Stimulated activated CD4-positive, alpha-beta T cell treated with anti-CD3 and anti-CD28 coated beads, Interleukin-12 subunit alpha, Interleukin-12 subunit beta, amount 100 ng/mL, for 24 hours (primary cell): ENCODE data around the gene ALDH7A1.
A peak's percentile ranks its signal among the peaks of the same experiment; 100 is the strongest.
"Not testable (repeated sequence)": the region's sequence is repeated elsewhere in the genome, so short reads cannot be mapped to it uniquely, and the experiment has no call there.

ENCODE experiments used
- DNase-seq, 2 experiments: peaks; one replicate each; pipeline ENCODE4 v3.0.0-alpha.2; 2020; ENCODE audit warnings: low read depth in 2 of 2

ALDH7A1 gene

DNA sequence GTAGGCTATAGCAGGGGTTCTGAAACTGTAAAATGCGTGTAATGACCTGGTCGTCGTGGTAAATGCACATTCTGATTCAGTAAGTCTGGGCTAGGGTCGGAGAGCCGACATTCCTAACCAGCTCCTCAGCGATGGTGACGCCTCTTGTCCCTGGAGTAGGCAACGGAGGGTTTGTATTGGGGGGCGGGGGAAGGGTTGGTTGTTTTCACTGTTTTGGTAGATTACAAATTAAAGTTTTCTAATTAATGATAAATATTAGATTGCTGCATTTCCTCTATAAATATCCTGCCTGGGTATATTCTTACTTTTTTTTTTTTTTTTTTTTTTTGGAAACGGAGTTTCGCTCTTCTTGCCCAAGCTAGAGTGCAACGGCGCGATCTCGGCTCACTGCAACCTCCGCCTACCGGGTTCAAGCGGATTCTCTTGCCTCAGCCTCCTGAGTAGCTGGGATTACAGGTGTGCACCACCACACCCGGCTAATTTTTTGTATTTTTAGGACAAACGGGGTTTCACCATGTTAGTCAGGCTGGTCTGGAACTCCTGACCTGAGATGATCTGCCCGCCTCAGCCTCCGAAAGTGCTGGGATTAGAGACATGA, 566 bp upstream of the ALDH7A1 start:
- DNase-seq = no peak

DNA sequence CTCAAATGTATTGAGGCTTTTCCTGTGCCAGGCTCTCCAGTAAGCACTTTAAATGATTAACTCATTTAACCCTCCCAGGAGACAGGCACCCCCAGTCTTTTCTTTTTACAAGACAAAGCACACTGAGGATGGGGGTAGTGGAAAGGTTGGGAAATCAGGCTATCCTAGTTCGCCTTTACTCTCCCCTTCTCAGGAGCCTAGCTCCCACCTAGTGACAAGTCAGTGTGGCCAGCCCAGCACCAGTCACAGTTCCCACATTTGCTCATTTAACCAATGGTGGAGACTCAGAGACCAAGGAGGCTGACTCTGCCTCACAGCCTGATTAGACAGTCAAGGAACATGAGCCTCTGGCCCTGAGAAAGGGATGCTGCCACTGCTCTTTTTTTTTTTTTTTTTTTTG, 3.5 kb downstream of the ALDH7A1 start:
- DNase-seq = no peak

DNA sequence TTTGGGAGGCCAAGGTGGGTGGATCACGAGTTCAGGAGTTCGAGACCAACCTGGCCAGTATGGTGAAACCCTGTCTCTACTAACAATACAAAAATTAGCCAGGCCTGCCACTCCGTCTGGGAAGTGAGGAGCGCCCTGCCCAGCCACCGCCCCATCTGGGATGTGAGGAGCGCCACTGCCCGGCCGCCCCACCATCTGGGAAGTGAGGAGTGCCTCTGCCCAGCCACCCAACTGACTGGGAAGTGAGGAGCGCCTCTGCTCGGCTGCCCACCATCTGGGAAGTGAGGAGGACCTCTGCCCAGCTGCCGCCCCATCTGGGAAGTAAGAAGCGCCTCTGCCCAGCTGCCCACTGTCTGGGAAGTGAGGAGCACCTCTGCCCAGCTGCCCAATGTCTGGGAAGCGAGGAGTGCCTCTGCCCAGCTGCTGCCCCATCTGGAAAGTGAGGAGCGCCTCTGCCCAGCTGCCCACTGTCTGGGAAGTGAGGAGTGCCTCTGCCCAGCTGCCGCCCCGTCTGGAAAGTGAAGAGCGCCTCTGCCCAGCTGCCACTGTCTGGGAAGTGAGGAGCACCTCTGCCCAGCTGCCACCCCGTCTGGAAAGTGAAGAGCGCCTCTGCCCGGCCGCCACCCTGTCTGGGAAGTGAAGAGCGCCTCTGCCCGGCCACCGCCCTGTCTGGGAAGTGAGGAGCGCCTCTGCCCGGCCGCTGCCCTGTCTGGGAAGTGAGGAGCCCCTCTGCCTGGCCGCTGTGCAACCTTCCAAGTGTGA, 5.3 kb downstream of the ALDH7A1 start:
- no peak for DNase-seq

DNA sequence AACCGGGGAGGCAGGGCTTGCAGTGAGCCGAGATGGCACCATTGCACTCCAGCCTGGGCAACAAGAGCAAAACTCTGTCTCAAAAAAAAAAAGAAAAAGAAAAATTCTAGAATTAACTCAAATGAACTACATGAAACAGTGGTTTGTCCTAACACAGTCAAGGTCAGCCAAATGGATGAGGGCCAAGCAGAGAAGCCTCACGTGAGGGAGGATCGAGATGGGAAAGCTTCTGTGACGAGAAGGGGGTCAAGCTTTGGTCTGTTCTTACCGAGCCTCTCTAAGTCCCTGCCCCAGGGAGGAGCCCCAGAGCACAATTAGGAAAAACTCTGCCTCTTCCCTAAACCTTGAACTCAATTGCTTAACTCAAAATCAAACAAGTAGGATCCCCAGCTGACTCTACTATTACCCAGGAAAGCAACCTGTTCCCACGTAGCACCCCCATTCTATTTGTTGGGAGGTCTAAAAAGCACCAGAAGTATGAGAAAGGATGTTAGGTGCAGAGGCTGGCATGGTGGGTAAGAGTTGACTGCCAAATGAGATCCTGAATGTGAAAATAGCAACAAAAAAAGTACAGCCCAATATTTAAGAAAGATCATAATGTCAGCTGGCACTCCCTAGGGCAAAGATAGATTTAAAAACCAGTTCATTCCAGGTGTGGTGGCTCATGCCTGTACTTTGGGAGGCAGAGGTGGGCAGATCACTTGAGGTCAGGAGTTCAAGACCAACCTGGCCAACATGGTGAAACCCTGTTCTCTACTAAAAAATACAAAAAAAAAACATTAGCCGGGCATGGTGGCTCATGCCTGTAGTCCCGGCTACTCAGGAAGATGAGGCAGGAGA, 7.2 kb downstream of the ALDH7A1 start:
- no peak for DNase-seq

DNA sequence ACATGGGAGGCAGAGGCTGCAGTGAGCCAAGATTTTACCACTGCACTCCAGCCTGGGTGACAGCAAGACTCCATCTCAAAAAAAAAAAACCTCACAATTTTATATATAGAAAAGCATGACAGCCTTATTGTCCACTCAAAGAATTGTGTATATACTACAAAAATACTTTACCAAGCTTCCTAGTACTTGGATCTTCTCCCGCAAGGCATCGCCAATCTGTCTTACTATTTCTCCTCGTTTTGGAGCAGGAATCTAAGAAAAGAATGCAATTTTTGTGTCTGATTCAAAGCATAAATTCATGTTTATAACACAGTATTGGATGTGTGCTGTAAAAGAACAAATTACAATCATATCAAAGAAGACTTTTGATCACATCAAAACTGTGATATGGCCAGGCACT, 11.3 kb downstream of the ALDH7A1 start:
- DNase-seq = no peak

DNA sequence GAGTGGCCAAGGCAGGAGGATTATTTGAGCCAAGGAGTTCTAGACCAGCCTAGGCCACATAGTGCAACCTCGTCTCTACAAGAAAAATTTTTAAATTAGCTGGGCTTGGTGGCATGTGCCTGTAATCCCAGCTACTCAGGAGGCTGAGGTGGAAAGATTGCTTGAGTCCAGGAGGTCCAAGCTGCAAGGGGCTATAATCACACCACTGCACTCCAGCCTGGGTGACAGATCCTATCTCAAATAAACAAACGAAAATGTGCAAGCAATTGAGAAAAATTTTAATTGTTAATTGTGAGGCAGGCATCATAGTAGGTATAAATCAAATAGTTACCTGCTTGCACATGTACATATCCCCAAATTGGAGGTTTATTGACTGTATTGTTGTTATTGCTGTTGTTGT, 15.3 kb downstream of the ALDH7A1 start:
- DNase-seq = no peak

DNA sequence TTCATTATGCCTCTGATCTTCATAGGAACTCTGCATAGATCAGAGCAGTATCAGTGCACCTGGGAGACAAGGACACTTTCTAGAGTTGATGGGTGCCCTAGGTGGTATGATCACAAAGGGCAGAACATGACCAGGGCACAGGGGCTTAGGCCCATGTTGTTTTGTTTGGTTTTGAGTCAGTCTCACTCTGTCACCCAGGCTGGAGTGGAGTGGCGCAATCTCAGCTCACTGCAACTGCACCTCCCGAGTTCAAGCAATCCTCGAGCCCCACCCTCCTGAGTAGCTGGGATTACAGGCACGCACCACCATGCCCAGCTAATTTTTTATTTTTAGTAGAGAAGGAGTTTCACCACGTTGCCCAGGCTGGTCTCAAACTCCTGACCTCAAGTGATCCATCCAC, 17.6 kb downstream of the ALDH7A1 start:
- DNase-seq = no peak

DNA sequence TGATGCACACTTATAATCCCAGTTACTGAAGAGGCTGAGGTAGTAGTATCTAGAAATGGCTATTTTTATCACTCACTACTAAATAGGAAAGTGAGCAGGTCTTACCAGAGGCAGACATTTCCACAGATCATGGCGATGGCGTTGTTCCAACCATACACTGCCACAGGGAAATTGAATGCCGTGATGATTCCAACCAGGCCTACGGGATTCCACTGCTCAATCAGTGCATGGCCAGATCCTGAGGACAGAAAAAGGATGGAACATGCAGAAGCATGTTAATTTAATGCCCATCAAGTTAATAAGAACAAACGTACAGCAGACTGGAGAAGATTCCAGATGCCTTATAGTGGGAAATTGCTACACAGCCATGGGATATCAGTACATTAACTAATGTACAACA, 18.0 kb downstream of the ALDH7A1 start:
- no peak for DNase-seq

DNA sequence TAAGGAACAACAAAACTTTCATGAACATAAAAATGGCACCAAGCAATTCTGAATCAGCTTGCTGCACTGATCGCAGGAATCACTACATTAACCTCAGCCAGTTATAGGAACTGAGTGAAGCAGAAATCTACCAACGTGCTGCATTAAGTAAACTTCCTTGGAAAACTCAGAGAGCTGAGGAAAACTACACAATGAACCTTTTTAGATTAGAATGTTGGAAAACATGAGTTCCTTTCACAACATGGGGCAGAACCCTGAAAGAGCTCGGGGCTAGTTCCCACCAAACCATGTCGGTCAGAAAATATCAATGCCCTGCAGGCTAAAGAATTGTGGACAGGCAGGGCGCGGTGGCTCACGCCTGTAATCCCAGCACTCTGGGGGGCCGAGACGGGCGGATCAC, 19.4 kb downstream of the ALDH7A1 start:
- no peak for DNase-seq

DNA sequence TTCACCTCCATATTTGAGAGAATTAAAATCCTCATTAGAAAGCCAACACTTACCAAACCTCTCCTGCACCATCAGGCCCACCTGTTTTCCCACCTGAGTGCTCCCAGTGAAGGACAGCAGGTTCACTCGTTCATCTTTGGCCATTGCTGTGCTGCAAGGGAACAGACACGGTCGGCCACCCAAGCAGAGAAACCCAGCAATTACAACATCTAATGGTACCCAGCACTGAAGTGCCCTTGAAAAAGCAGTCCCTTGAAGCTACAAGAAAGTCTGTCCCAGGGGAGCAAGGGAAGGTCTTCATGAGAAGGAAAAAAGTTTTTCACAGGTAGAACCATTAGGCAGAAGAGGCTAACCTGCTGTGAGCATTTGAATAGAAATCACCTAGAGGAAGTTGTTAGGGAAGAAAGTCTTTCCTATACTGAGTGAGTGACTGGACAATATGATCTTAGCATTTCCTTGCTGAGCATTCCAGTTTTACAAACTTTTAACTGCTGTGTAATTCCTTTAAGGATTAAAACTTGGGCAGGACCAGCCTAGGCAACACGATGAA, 26.7 kb downstream of the ALDH7A1 start:
- DNase-seq = no peak

DNA sequence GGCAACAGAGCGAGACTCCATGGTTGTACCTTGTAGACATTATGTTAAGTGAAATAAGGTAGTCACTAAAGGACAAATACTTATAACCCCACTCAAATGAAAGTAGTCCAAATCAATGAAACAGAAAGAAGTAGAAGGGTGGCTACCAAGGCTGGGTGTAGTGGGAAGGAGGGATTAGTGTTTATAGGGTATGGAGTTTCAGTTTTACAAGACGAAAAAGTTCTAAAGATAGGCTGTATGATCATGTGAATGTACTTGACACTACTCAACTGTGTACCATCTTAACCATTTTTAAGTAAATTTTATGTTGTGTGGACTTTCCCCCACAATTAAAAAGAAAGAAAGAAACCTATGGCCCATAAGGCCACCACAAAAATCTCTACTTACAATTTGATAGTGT, 32.2 kb downstream of the ALDH7A1 start:
- no peak for DNase-seq

DNA sequence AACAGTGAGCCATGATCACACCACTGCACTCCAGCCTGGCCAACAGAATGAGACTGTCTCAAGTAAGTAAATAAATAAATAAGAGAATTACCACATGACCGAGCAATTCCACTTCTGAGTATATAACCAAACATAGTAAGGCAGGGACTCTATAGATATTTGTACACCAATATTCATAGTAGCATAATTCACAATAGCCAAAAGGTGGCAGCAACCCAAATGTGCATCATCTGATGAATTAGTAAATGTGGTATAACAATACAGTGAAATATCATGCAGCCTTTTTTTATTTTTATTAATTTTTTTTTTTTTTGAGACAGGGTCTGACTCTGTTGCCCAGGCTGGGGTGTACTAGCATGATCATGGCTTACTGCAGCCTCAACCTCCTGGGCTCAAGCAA, 33.1 kb downstream of the ALDH7A1 start:
- no peak for DNase-seq

DNA sequence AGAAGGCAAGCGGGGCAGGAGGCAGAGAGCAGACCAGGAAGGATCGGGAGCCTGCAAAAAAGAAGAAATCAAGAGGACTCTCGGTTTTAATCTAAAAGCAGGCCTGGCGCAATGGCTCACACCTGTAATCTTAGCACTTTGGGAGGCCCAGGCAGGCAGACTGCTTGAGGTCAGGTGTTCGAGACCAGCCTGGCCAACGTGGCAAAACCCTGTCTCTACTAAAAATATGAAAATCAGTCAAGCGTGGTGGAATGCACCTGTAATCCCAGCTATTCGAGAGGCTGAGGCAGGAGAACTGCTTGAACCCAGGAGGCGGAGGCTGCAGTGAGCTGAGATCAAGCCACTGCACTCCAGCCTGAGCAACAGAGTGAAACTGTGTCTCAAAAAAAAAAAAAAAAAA, 39.9 kb downstream of the ALDH7A1 start:
- not testable (repeated sequence) for DNase-seq

DNA sequence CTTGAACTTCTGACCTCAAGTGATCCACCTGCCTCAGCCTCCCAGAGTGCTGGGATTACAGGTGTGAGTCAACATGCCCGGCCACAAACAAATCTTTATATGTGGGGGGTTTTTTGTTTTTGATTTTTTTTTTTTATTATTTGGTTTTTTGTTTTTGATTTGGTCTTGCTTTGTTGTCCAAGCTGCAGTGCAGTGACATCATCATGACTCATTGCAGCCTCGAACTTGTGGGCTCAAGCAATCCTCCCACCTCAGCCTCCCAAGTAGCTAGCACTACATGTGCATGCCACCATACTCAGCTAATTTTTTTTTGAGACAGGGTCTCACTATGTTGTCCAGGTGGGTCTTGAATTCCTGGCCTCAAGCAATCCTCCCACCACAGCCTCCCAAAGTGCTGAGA, 42.4 kb downstream of the ALDH7A1 start:
- no peak for DNase-seq

DNA sequence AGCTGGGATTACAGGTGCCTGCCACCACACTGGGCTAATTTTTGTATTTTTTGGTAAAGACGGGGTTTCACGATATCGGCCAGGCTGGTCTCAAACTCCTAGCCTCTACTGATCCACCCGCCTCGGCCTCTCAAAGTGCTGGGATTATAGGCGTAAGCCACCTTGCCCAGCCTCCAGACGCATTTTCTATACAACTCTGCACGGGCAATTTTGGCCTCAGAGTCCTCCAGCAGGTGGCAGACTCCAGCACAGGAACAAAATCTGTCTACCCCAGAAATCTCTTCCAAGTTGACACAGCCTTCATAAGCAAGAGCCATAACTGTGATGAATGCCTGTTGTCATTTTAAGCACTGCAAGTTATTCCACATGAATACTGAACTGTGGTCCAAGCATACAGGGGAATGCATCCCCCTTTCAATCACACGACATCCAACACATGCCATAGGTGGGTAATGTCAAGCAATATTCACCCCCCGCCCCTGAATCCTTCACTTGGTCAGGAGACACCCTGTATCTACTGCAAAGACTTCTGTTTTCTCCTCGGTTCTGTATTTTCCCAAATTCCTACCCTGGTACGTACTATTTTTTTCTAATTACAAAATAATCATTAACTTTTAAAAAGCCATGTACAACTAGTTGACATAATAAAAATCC, 50.8 kb downstream of the ALDH7A1 start:
- DNase-seq = peak in 1 of 2 experiments; percentile 20

DNA sequence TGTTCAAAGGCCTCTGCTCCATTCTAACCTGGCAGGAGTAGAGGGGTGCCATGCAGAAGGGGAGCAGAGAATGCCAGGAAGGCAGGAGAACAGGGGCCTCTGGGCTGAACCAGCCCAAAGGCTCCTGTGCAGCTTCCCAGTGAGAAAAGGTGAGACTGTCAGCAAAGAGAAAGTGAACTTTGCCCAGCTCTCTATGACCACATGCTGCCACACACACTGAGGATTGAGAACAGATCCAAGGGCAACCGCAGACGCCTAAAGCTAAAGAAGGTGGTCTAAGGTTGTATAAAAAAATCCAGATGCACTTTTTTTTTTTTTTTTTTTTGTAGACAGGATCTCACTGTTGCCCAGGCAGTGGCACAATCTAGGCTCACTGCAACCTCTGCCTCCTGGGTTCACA, 51.4 kb downstream of the ALDH7A1 start:
- DNase-seq = no peak

DNA sequence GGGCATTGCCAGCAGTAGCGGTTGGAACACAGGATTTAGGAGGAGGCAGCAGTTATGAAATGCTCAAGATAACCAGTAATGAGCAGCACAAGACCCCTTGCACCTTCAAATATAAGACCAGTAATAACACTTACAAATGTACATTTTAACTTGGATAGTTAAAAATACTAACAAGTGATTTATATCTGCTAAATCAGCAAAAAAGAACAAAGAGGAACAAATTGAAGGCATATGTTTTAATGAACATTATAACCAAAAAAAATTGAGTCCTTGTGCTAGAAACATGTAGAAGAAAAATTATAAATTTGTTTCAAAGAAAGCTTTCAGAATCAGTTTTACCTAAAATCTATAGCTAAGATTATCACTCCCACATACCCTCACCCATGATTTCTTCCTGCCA, 52.0 kb downstream of the ALDH7A1 start:
- no peak for DNase-seq

DNA sequence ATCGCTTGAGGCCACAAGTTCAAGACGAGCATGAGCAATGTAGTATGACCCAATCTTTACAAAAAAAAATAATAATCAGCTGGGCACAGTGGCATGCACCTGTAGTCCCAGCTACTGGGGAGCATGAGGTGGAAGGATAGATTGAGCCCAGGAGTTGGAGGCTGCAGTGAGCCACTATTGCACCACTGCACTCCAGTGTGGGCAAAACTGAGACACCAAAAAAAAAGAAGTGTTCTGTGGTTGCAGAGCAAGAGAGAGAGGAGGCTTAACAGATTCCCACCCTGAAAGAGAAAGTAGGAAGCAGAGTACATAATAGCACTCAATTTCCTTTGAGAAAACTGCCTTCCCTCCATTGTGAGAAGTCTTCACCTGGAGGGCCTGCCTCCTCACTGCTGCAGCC, 52.6 kb downstream of the ALDH7A1 start:
- no peak for DNase-seq

DNA sequence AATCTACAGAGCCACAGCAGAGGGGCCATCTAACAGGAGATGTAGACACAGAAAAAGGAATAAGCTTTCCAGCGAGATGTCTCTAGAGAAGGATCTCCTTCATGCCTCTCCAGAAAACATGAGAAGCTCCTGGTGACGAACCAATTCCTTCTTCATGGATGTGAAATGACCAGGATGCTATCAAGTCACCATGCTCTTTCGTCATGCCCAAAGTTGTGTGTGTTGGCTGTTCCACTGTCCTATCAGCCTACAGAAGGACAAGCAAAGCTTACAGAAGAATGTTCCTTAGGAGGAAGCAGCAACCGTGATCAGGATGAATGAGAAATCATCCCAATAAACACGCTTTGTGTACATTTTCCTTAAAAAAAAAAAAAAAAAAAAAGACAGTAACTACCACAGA, 54.4 kb downstream of the ALDH7A1 start:
- no peak for DNase-seq

DNA sequence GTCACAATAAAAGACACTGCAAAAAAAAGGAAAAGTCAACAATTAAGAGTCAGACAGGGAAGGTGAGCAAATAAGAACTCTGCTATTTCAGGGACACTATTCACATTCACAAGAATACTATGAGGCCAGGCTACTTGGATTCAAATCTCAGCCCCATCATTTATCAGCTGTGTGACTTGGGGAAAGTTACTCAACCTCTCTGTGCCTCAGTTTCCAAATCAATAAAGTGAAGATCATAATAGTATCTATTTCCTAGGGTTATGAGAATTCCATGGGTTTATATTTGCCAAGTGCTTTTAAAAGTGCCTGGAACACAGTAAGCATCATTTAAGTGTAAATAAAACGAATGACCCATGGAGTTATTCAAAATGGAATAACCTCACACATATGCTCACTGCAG, 56.4 kb downstream of the ALDH7A1 start:
- no peak for DNase-seq

DNA sequence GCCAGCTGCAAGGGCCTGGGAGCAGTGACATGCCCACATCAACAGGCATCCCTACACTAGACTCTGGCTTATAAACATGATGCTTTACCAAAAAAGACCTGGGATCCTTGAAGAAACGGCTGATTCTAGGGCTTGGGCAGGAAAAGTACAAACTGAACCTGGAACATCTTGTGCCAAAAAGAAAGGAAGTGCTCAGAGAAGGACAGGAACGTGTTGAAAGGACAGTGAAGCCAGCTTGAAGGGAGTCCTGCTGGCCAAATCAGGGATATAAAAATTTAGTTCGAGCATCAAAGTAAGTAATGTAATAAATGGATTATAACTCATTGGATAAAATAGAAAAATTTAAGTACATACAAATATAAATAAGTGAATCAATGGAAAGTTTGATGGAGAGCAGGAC, 58.1 kb downstream of the ALDH7A1 start:
- no peak for DNase-seq
